Endometrial microvascular endothelial cells (primary cell): ENCODE data around the gene RPS6KC1. TPM values are rescaled to one million over a fixed set of nuclear protein-coding genes. Genes with fewer than 3 reads are reported as not detected.
"Not testable (repeated sequence)": the region's sequence is repeated elsewhere in the genome, so short reads cannot be mapped to it uniquely, and the experiment has no call there.

Source experiments
- in situ Hi-C: cut with HindIII; loops from 2 replicates; pipeline ENCODE4 v1.10.0; 2017; ENCODE audit warnings: low sequenced_read_pairs, low pct_unique_long_range_greater_than_20kb; ENCODE audit errors: inconsistent ontology term
- total RNA-seq: library from RNA; depleted of rRNA; stranded (reverse); fragments of >200 nt; gene quantifications from one replicate; pipeline ENCODE4 v1.2.3, GENCODE V29; 2015; ENCODE audit errors: inconsistent ontology term

Gene RPS6KC1
- total RNA-seq, 1 donor from 2014 or later = 16.6 TPM

DNA sequence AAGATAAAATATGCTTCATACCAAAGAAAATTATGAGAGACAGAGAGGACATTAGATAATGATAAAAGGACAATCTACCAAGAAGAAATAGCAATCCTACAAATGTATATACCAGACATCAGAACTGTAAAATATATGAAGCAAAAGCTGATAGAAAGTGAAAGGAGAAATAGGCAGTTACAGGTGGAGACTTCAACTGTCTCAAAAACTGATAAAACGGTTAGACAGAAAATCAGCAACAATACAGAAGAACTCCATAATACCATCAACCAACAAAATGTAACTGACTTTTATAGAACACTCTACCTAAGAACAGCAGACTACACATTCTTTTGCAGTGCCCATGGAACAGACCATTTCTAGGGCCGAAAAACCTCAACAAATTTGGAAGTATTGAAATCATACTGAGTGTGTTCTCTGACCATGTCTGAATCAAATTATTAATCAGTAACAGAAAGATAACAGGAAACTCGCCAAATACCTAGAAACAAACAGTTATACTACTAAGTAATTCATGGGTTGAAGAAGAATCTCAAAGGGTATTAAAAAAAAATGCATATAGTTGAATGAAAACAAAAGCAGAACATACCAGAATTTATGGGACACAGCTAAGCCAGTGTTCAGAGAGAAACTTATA, 132.1 kb downstream of the RPS6KC1 start:
- in situ Hi-C loops = no loop called here

DNA sequence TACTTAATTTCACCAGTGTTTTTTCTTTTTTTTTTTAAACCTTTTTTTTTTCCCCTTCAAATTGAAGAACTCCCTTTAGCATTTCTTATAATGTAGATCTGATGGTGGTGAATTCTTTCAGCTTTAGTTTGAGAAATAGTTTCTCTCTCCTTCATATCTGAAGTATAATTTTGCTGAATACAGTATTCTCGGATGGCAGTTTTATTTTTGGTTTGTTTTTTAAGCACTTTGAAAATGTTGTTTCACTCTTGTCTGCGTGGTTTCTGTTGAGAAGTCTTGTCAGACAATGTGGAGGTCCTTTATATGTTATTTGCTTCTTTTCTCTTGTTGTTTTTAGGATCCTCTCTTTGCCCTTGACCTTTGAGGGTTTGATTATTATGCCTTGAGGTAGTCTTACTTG, 135.1 kb downstream of the RPS6KC1 start:
- in situ Hi-C loops = no loop called here

GRCh38 chr1:213192026-213192425, 141.0 kb downstream of the RPS6KC1 start:
- in situ Hi-C loops = no loop called here

DNA sequence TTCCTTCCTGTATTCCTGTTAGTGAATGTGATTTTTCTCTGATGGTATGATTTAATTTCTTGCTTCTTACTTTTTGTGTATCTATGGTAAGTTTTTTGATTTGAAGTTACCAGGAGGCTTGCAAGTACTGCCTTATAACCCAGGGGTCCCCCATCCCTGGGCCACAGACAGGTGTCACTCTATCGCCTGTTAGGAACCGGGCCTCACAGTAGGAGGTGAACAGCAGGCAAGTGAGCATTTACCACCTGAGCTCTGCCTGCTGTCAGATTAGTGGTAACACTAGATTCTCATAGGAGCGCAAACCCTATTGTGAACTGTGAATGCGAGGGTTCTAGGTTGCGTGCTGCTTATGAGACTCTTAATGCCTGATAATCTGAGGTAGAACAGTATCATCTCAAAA, 143.3 kb downstream of the RPS6KC1 start:
- in situ Hi-C loops = no loop called here

- in situ Hi-C loops = no loop called here
These were observed 143.8 kb downstream of the RPS6KC1 start for GRCh38 chr1:213194855-213195254.

- in situ Hi-C loops = not testable (repeated sequence)
These were observed 145.4 kb downstream of the RPS6KC1 start for GRCh38 chr1:213196328-213197054.

DNA sequence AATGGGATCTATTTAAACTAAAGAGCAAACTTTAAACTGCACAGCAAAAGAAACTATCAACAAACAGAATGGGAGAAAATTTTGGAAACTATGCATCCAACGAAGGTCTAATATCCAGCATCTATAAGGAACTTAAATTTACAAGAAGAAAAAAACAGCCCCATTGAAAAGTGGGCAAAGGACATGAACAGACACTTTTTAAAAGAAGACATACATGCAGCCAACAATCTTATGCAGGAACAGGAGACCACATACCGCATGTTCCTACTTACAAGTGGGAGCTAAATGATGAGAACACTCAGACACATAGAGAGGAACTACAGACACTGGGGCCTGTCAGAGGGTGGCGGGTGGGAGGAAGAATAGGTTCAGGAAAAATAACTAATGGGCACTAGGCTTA, 149.6 kb downstream of the RPS6KC1 start:
- in situ Hi-C loops = no loop called here

GRCh38 chr1:213201380-213202155, 150.5 kb downstream of the RPS6KC1 start:
- in situ Hi-C loops = no loop called here

DNA sequence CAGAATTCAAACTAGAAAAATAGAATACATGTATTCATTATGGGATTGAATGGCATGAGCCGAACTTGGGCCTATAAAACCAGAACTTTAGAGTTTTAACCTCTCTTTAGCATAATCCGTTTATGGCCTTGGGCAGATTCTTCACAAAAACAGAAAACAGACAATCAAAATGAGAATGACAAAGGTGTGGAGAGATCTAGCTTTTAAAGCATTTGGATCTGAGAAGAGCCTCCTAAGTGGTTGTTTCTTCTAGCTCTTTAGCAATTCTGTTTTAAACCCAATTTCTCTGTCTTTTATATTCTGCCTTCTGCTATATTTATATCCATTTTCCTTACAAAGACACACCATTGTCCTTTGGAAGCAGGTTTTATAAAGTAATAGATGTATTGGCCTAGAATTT, 160.2 kb downstream of the RPS6KC1 start:
- in situ Hi-C loops = no loop called here

GRCh38 chr1:213219076-213219475, 168.0 kb downstream of the RPS6KC1 start:
- in situ Hi-C loops = not testable (repeated sequence)

DNA sequence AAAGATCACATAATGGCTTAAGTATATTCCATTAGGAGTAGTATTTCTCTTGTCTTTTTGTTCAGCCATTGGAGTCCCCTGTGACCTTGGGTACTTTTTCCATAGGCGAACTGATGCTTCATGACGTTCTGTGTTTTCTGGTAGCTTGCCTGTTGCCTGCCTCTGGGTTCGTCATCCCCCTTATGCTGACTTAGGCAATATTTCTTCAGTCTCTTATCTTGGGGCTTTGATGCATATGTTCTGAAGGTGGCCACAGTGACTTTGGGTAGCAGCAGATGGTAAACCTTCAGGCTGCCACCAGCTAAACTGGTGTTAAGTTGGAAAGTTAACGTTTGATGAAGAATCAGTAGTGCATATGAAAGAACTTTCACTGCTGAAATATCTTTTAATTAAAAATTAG, 170.2 kb downstream of the RPS6KC1 start:
- in situ Hi-C loops = no loop called here

DNA sequence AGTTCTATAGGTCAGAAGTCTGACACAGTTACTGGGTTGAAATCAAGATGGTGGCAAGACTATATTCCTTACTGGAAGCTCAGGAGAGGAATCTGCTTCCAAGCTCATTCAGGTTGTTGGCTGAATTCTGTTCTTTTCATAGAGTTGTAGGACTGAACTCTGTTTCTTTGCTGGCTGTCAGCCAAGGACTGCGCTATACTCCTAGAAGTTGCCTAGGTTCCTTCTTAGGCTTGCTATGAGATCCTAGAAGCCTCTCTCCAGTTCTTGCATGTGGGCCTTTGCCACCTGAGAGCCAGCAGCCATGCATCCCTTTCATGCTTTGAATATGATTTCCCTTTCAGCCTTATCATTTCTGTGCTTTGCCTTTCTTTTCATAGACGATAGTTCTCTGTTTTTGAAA, 176.4 kb downstream of the RPS6KC1 start:
- in situ Hi-C loops = no loop called here

- in situ Hi-C loops = no loop called here
These were observed 180.8 kb downstream of the RPS6KC1 start for GRCh38 chr1:213231795-213232231.

DNA sequence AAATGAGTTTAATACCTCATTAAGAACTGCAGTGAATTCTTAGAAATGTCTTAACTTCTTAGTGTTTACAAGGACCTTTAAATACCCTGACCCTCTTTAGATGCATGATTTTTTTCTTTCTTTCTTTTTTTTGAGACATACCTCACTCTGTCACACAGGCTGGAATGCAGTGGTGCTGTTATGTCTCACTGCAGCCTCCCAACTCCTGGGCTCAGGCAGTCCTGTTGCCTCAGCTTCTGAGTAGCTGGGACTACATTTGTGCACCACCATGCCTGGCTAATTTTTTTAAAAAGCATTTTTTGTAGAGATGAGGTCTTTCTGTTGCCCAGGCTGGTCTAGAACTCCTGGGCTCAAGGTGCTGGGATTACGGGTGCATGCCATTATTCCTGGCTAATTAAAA, 191.8 kb downstream of the RPS6KC1 start:
- in situ Hi-C loops = no loop called here

- in situ Hi-C loops = no loop called here
These were observed 193.6 kb downstream of the RPS6KC1 start for GRCh38 chr1:213244664-213245091.

GRCh38 chr1:213245260-213245910, 194.3 kb downstream of the RPS6KC1 start:
- in situ Hi-C loops = no loop called here

GRCh38 chr1:213247038-213247437, 196.0 kb downstream of the RPS6KC1 start:
- in situ Hi-C loops = no loop called here

DNA sequence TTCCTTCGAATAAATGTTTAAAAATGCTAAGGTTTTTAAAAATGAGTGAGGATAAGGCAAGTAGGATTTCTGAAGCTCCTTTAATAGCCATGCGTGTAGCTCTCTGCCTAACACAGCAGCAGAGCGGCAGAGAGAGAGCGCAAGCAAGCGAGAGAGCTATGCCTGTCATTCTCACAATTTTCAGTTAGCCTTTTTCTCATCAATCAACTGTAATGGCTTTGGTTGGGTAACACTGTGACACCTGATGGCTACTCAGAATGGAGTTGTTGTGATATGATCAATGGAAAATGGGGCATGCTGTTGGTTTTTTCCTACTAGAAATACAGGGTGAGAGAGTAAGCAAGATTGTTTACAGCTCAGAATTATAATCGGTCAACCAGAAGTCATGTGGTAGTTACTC, 198.4 kb downstream of the RPS6KC1 start:
- in situ Hi-C loops = no loop called here

DNA sequence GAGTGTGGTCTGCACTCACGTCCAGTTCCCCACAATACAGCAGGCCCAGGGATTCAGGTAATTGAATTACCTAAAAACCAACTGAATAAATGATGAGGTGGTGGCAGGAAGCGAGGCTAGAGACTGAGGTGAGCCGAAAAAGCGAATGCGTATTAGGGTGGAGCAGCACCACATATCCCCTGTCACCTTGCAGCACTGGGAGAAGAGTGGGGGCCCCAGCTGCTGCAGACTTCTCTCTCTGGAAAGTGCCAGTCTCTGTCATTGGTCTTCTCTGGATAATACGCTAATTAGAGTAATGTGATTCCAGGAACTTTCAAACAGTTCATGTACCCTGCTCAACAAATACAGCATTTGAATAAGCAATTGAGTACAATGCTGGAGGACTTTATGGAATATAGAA, 199.0 kb downstream of the RPS6KC1 start:
- in situ Hi-C loops = no loop called here
